K562 (cell line): ENCODE data around the gene C2orf72. TPM values are rescaled to one million over a fixed set of nuclear protein-coding genes. Genes with fewer than 3 reads are reported as not detected.

Source experiments
- ATAC-seq: fragments of 200-7000 bp; cut with Tn5 transposase; 3 replicates; pipeline ENCODE4 v1.9.1; 2020; ENCODE audit warnings: moderate library complexity
- BruUV-seq: library from RNA; stranded (reverse); fragments of 400-500 nt; replicated peaks from 2 replicates; lab custom pipeline; 2021; lab: Mats Ljungman, UMichigan
- CTCF ChIA-PET: fragments of 300-600 bp; formaldehyde crosslinking; extraction: SDS; loops from one replicate; lab custom pipeline; 2021; ENCODE audit warnings: low intra/inter-chr PET ratio; lab: Yijun Ruan, JAX
- POLR2A ChIA-PET: fragments of 300-600, 350-650 bp; sonication (Branson Sonifier 250); formaldehyde crosslinking; extraction: SDS; loops from one replicate; lab custom pipeline; 2021; ENCODE audit warnings: antibody characterized with exemption, inconsistent platforms; lab: Yijun Ruan, JAX
- DNase-seq, 4 experiments: peaks; one replicate each; pipeline versions ENCODE4 v3.0.0 to v3.0.0-alpha.2; 2011 to 2018; ENCODE audit warnings: low spot score in 3 of 4, mixed read lengths in 3 of 4; ENCODE audit errors: extremely low read depth in 1 of 4
- FAIRE-seq: peaks from 2 replicates; lab custom pipeline; 2011; peaks lifted over from hg19 to GRCh38; lab: Jason Lieb, UNC
- H2AFZ ChIP-seq: 2 replicates; pipeline ENCODE4 v1.6.0; 2011; ENCODE audit warnings: low read depth, low read length, control low read depth, inconsistent platforms
- H3K27ac ChIP-seq: fragments of 200-600 bp; 3 replicates; pipeline ENCODE4 v1.8.0; 2011; ENCODE audit warnings: low read depth, mild to moderate bottlenecking, control low read depth, inconsistent platforms, low read length, moderate library complexity, mixed read lengths; ENCODE audit errors: extremely low read depth
- H3K27me3 ChIP-seq, 2 experiments: fragments of 300-600 bp in 1 of 2; 2 replicates in 1 of 2; 3 replicates in 1 of 2; pipeline versions ENCODE4 v1.6.0 to v1.8.0; 2011; ENCODE audit warnings: inconsistent platforms in 2 of 2, low read length in 2 of 2, mild to moderate bottlenecking in 1 of 2, mixed read lengths in 1 of 2, moderate library complexity in 1 of 2; ENCODE audit not compliant: control insufficient read depth in 2 of 2, insufficient read depth in 2 of 2
- H3K36me3 ChIP-seq: fragments of 300-600 bp; 3 replicates; pipeline ENCODE4 v1.8.0; 2011; ENCODE audit warnings: mild to moderate bottlenecking, low read length, inconsistent platforms; ENCODE audit not compliant: control insufficient read depth, insufficient read depth
- H3K4me1 ChIP-seq, 2 experiments: fragments of 200-600 bp in 1 of 2; replicated peaks in 1 of 2; 2 replicates in 1 of 2; 3 replicates in 1 of 2; pipeline versions ENCODE4 v1.5.1 to v1.8.0; 2011; ENCODE audit warnings: inconsistent platforms in 2 of 2, low read length in 2 of 2, mild to moderate bottlenecking in 1 of 2, mixed read lengths in 1 of 2, moderate library complexity in 1 of 2; ENCODE audit not compliant: control insufficient read depth in 2 of 2, insufficient read depth in 2 of 2
- H3K4me2 ChIP-seq: 2 replicates; pipeline ENCODE4 v1.6.1; 2011; ENCODE audit warnings: low read length, control low read depth, inconsistent platforms, mixed read lengths; ENCODE audit not compliant: insufficient read depth
- H3K4me3 ChIP-seq: fragments of 200-600 bp; sonication (generic), shearing (Covaris generic); 2 replicates; pipeline ENCODE4 v1.5.1; 2016; ENCODE audit warnings: control low read depth, inconsistent platforms
- H3K79me2 ChIP-seq: fragments of 200-600 bp; 3 replicates; pipeline ENCODE4 v1.8.0; 2011; ENCODE audit warnings: low read length, inconsistent platforms; ENCODE audit not compliant: control insufficient read depth, insufficient read depth
- H3K9ac ChIP-seq, 2 experiments: 2 replicates each; pipeline versions ENCODE4 v1.6.0 to v1.6.1; 2011; ENCODE audit warnings: low read depth in 2 of 2, low read length in 2 of 2, control low read depth in 1 of 2, inconsistent platforms in 1 of 2, mild to moderate bottlenecking in 1 of 2, mixed read lengths in 1 of 2; ENCODE audit not compliant: insufficient read depth in 1 of 2
- H3K9me1 ChIP-seq: one replicate; pipeline ENCODE4 v1.6.0; 2011; ENCODE audit warnings: inconsistent platforms, mild to moderate bottlenecking, low read length, moderate library complexity; ENCODE audit not compliant: control insufficient read depth, insufficient read depth
- H3K9me3 ChIP-seq: replicated peaks from 2 replicates; pipeline ENCODE4 v1.5.1; 2011; ENCODE audit warnings: low read depth, low read length, inconsistent platforms; ENCODE audit not compliant: control insufficient read depth, insufficient read depth
- H4K20me1 ChIP-seq: replicated peaks from 2 replicates; pipeline ENCODE4 v1.6.1; 2011; ENCODE audit warnings: low read length, inconsistent platforms, mixed read lengths; ENCODE audit not compliant: control insufficient read depth, insufficient read depth
- ARNT ChIP-seq, 2 experiments: fragments of 450-650 bp; IDR thresholded peaks; 2 replicates each; pipeline ENCODE4 v1.6.1; 2016; ENCODE audit warnings: mild to moderate bottlenecking in 1 of 2
- BCL6 ChIP-seq: fragments of 250-450 bp; sonication (Bioruptor Pico); IDR thresholded peaks from 2 replicates; pipeline ENCODE4 v1.4.0; 2020
- CBFA2T2 ChIP-seq: fragments of 450-650 bp; conservative IDR thresholded peaks from 2 replicates; pipeline ENCODE4 v1.6.1; 2017; ENCODE audit warnings: mild to moderate bottlenecking
- DNMT1 ChIP-seq: fragments of 450-650 bp; IDR thresholded peaks from 2 replicates; pipeline ENCODE4 v1.6.1; 2016; ENCODE audit warnings: antibody characterized with exemption, mild to moderate bottlenecking
- EZH2 ChIP-seq: IDR thresholded peaks from 2 replicates; pipeline ENCODE4 v1.6.1; 2012; ENCODE audit warnings: low read depth, mild to moderate bottlenecking, inconsistent platforms, low read length, borderline replicate concordance
- L3MBTL2 ChIP-seq: fragments of 450-650 bp; IDR thresholded peaks from 2 replicates; pipeline ENCODE4 v1.6.1; 2016; ENCODE audit warnings: mild to moderate bottlenecking, moderate library complexity
- NCOA1 ChIP-seq: fragments of 450-650 bp; IDR thresholded peaks from 2 replicates; pipeline ENCODE4 v1.6.1; 2016; ENCODE audit warnings: low read depth
- PBX2 ChIP-seq, 2 experiments: IDR thresholded peaks in 1 of 2; conservative IDR thresholded peaks in 1 of 2; 2 replicates each; pipeline ENCODE4 v1.6.1; 2016; ENCODE audit warnings: low read depth in 2 of 2, mild to moderate bottlenecking in 1 of 2, missing compliant biosample characterization in 1 of 2, missing genetic modification characterization in 1 of 2, moderate library complexity in 1 of 2
- POLR2A ChIP-seq: fragments of 450-650 bp; conservative IDR thresholded peaks from 2 replicates; pipeline ENCODE4 v1.6.1; 2016
- POLR2AphosphoS5 ChIP-seq: IDR thresholded peaks from 2 replicates; pipeline ENCODE4 v1.6.1; 2011; ENCODE audit warnings: mild to moderate bottlenecking, low read depth, low read length, moderate library complexity; ENCODE audit not compliant: control insufficient read depth, insufficient read depth
- PTTG1 ChIP-seq: fragments of 450-650 bp; IDR thresholded peaks from 2 replicates; pipeline ENCODE4 v1.6.1; 2016; ENCODE audit warnings: low read depth, mild to moderate bottlenecking, missing genetic modification characterization, missing compliant biosample characterization
- TAF9B ChIP-seq: fragments of 450-650 bp; IDR thresholded peaks from 2 replicates; pipeline ENCODE4 v1.6.1; 2018; ENCODE audit warnings: mild to moderate bottlenecking; ENCODE audit not compliant: partially characterized antibody
- TGIF2 ChIP-seq: sonication (generic); formaldehyde crosslinking; IDR thresholded peaks from 2 replicates; pipeline ENCODE4 v1.8.1; 2022; ENCODE audit warnings: mild to moderate bottlenecking, missing genetic modification reagents, moderate library complexity
- ZNF609 ChIP-seq: sonication (generic); formaldehyde crosslinking; IDR thresholded peaks from 2 replicates; pipeline ENCODE4 v1.8.1; 2023; ENCODE audit warnings: missing genetic modification reagents, mild to moderate bottlenecking, borderline replicate concordance
- WGBS: fragments of 100-300 bp; shearing (Covaris generic); methylation state at CpG from one replicate; pipeline ENCODE4 v1.1.6; 2016; ENCODE audit warnings: low coverage, mixed read lengths; ENCODE audit not compliant: insufficient coverage; ENCODE audit errors: missing lambda C conversion rate; 5-methylcytosine and 5-hydroxymethylcytosine counted together
- in situ Hi-C: fragments of 300-500 bp; cut with MboI; formaldehyde crosslinking; loops from 4 replicates; pipeline ENCODE4 v1.15.0; 2018; ENCODE audit warnings: inconsistent platforms, mixed read lengths
- intact Hi-C: fragments of 100-400 bp; cut with micrococcal nuclease; formaldehyde crosslinking; loops from 2 replicates; pipeline ENCODE4 v1.14.2; 2022
- polyA plus RNA-seq, 8 experiments: library from polyadenylated mRNA; depleted of rRNA in 4 of 8; stranded (reverse) in 5 of 8; unstranded in 3 of 8; fragments of >200 nt; fragmentation: Nextera tagmentation in 2 of 8; fragmentation: Illumina TruSeq in 1 of 8; extraction: Ambion mirVana in 2 of 8; extraction: Trizol in 1 of 8; gene quantifications; 2 replicates each; pipeline versions ENCODE4 v1.2.1 to v1.2.3, GENCODE V29; 2011 to 2014; ENCODE audit warnings: inconsistent platforms in 1 of 8, missing spikeins in 1 of 8
- total RNA-seq, 7 experiments: library from RNA; depleted of rRNA in 6 of 7; stranded (reverse); fragments of >200 nt in 6 of 7; fragmentation: Illumina TruSeq in 2 of 7; extraction: Trizol in 2 of 7; gene quantifications; 2 replicates each; pipeline versions ENCODE4 v1.2.1 to v1.2.3, GENCODE V29; 2011 to 2021; ENCODE audit warnings: low replicate concordance in 1 of 7
- TF ChIP-seq, protein P1 (sequence below): IDR thresholded peaks from 2 replicates; pipeline ENCODE4 v1.6.1; 2014; ENCODE audit warnings: antibody characterized with exemption

C2orf72 gene
- total and polyA plus RNA-seq, 9 of the 15 experiments (the other 6 are each of a cell fraction or from before 2014, with no cell fraction given) = 0.08 to 0.18 (median 0.11) TPM; not detected in 6

DNA sequence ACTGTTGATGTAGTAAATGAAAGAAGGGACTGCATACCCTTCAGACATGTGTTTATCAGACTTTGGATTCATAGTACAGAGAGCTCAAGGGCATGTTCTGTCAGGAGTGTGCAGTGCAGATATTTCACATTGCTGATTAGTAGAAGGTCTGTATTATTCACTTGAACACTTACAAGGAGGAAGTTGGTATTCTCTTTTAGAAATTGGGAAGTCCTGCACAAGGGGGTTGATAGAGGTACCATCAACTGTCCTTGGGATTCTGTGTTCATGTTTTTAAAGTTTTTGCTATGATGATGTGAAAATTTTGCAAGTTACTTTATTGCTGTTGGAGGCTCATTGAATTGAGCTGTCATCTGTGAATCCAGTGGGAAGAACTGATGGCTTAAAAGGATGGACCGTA is 26.0 kb downstream of the C2orf72 start:
- in situ Hi-C loops = no loop called here
- no TSS peak for BruUV-seq
- Histone ChIP-seq H3K27me3 (no peaks in the 10 kb centered on the region), H3K9me1 (no peaks in the 10 kb centered on the region), H3K27ac (no peak overlapping the region), H2AFZ (no peak overlapping the region), H3K36me3 (peaks cover 90% of the 10 kb centered on the region), H3K4me1 (peaks cover 0 to 11% of the 10 kb centered on the region in 2 experiments; a peak in 2 of 5 replicates), H3K9ac (no peak overlapping the region), H4K20me1 (0 out of 2 replicates have a peak, but pooled peaks cover 11% of the 10 kb centered on the region), H3K79me2 (peaks cover 43% of the 10 kb centered on the region), H3K4me3 (no peak overlapping the region), H3K4me2 (no peak overlapping the region), H3K9me3 (no peaks in the 10 kb centered on the region)
- no peak for FAIRE-seq
- CTCF ChIA-PET = no interaction called here
- ATAC-seq = no peak
- intact Hi-C loops = no loop called here
- POLR2A ChIA-PET = no interaction called here
- DNase-seq = no peak
- WGBS = 100% methylated on average over 1 of the region's 1 CpG
- TF ChIP-seq EZH2 (no peak), DNMT1 (no peak), ARNT (IDR thresholded peaks at IDR 0.05) (no peak), PTTG1 (tag) (no peak), CBFA2T2 (no peak), BCL6 (CRISPR knock-in tag) (no peak), POLR2AphosphoS5 (no peak), POLR2A (no peak), L3MBTL2 (no peak), NCOA1 (no peak), TGIF2 (CRISPR knock-in tag) (no peak), PBX2 (CRISPR knock-in tag; IDR thresholded peaks at IDR 0.05; ENCODE audit: low read depth) (no peak), PBX2 (tag; conservative IDR thresholded peaks at IDR 0.05; ENCODE audit: low read depth) (no peak), ZNF609 (CRISPR knock-in tag) (no peak), TAF9B (no peak)
- TF ChIP-seq, protein P1, sequence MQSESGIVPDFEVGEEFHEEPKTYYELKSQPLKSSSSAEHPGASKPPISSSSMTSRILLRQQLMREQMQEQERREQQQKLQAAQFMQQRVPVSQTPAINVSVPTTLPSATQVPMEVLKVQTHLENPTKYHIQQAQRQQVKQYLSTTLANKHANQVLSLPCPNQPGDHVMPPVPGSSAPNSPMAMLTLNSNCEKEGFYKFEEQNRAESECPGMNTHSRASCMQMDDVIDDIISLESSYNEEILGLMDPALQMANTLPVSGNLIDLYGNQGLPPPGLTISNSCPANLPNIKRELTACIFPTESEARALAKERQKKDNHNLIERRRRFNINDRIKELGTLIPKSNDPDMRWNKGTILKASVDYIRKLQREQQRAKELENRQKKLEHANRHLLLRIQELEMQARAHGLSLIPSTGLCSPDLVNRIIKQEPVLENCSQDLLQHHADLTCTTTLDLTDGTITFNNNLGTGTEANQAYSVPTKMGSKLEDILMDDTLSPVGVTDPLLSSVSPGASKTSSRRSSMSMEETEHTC = no peak
